Transverse colon (tissue), 4 donors: ENCODE measurements around the gene ENTHD1. TPM values are rescaled to one million over a fixed set of nuclear protein-coding genes. Genes with fewer than 3 reads are reported as not detected.
A peak's percentile ranks its signal among the peaks of the same experiment; 100 is the strongest.

Source experiments
- DNase-seq: peaks from one replicate; pipeline ENCODE4 v3.0.0-alpha.2; 2019
- H3K27ac ChIP-seq, 4 donors: fragments of 200-600 bp; sonication (generic); 2 replicates each; pipeline ENCODE4 v1.5.1; 2016 to 2018; ENCODE audit warnings: inconsistent platforms in 4 of 4
- H3K27me3 ChIP-seq: fragments of 200-600 bp; sonication (generic); 2 replicates; pipeline ENCODE4 v1.5.1; 2017; ENCODE audit warnings: inconsistent platforms
- H3K36me3 ChIP-seq, 4 donors: fragments of 200-600 bp; sonication (generic); 2 replicates each; pipeline ENCODE4 v1.5.1; 2017 to 2019; ENCODE audit warnings: inconsistent platforms in 4 of 4
- H3K4me1 ChIP-seq, 4 donors: fragments of 200-600 bp; sonication (generic); 2 replicates each; pipeline ENCODE4 v1.5.1; 2017 to 2020; ENCODE audit warnings: inconsistent platforms in 4 of 4
- H3K4me3 ChIP-seq, 4 donors: fragments of 200-600 bp; sonication (generic); 1 replicate in 1 of 4; 2 replicates in 3 of 4; pipeline versions ENCODE4 v1.5.1 to v1.6.1; 2017 to 2019; ENCODE audit warnings: inconsistent platforms in 4 of 4
- H3K9me3 ChIP-seq, 2 donors: fragments of 200-600 bp; sonication (generic); 2 replicates each; pipeline ENCODE4 v1.5.1; 2017 to 2019; ENCODE audit warnings: inconsistent platforms in 2 of 2
- EP300 ChIP-seq: sonication (generic); formaldehyde crosslinking; IDR thresholded peaks from one replicate; pipeline ENCODE4 v1.6.1; 2017; ENCODE audit warnings: antibody characterized with exemption, low read depth
- POLR2A ChIP-seq: fragments of 450-650 bp; IDR thresholded peaks from one replicate; pipeline ENCODE4 v1.6.1; 2016; ENCODE audit warnings: antibody characterized with exemption, mild to moderate bottlenecking, moderate library complexity
- POLR2AphosphoS5 ChIP-seq, 3 donors: sonication (generic); formaldehyde crosslinking; IDR thresholded peaks; one replicate each; pipeline ENCODE4 v1.6.1; 2016; ENCODE audit warnings: antibody characterized with exemption in 3 of 3
- WGBS, 2 donors: methylation state at CpG; one replicate each; pipeline ENCODE4 v1.1.5; 2018; ENCODE audit warnings: low coverage in 1 of 2; 5-methylcytosine and 5-hydroxymethylcytosine counted together
- in situ Hi-C, 4 donors: fragments of 200-750 bp; cut with MboI; loops; one replicate each; pipeline versions ENCODE4 v1.15.0 to v1.15.1; 2017; ENCODE audit warnings: low sequenced_read_pairs in 3 of 4, low pct_ligation_motif_present in 1 of 4, low pct_unique_long_range_greater_than_20kb in 1 of 4
- intact Hi-C: fragments of 100-400 bp; cut with DNase I; formaldehyde crosslinking; loops from one replicate; pipeline ENCODE4 v1.15.1; 2023; ENCODE audit warnings: low total_unique reads
- total RNA-seq, 4 donors: library from RNA; depleted of rRNA; stranded (reverse); fragments of >200 nt; gene quantifications; one replicate each; pipeline ENCODE4 v1.1.0, GENCODE V29; 2016
- TF ChIP-seq, protein P1 (sequence below), 5 experiments: fragments of 200-600 bp in 3 of 5; fragments of 450-650 bp in 2 of 5; sonication (generic) in 3 of 5; IDR thresholded peaks; 1 replicate in 2 of 5; 2 replicates in 3 of 5; pipeline ENCODE4 v1.5.1; 2016 to 2017; ENCODE audit warnings: antibody characterized with exemption in 5 of 5, inconsistent platforms in 3 of 5, mild to moderate bottlenecking in 2 of 5, moderate library complexity in 1 of 5

ENTHD1 gene
- total RNA-seq, 4 donors from 2014 or later: not detected

DNA sequence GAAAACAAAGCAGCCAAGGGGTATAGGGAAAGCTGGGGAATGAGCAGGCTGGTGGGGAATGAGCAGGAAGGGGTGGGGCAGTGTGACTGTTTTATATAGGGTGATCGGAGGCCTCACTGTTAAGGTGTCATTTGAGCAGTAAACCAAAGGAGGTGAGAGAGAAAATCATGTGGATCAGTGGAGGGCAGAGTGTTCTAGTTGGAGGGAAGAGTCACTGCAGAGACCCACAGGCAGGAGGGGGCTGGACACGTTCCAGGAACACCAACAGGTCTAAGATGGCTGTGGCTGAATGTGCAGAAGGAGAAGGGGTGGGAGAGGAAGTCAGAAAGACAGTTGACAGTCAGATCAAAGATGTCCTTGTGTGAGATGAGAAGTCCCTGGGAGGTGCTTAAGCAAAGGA is 103.8 kb downstream of the ENTHD1 start:
- H3K36me3 ChIP-seq: no peaks in the 10 kb centered on the region
- WGBS, 2 donors: 8 to 23% methylated on average over 2 of the region's 2 CpGs
- peaks cover 0 to 10% (median 3%) of the 10 kb centered on the region in 4 donors for H3K4me1 ChIP-seq
- DNase-seq: peak; percentile 66
- peak overlapping the region; percentile 54 to 67 (median 58) for H3K27ac ChIP-seq
- intact Hi-C loops: loop anchor here (10.0 kb wide), 1 partner anchor 525 kb away; no protein-coding TSS in a partner anchor
- TF ChIP-seq POLR2AphosphoS5 (IDR thresholded peaks at IDR 0.05) (peak in 1 of 3 donors; percentile 9), POLR2A (no peak), EP300 (no peak)
- TF ChIP-seq, protein P1, sequence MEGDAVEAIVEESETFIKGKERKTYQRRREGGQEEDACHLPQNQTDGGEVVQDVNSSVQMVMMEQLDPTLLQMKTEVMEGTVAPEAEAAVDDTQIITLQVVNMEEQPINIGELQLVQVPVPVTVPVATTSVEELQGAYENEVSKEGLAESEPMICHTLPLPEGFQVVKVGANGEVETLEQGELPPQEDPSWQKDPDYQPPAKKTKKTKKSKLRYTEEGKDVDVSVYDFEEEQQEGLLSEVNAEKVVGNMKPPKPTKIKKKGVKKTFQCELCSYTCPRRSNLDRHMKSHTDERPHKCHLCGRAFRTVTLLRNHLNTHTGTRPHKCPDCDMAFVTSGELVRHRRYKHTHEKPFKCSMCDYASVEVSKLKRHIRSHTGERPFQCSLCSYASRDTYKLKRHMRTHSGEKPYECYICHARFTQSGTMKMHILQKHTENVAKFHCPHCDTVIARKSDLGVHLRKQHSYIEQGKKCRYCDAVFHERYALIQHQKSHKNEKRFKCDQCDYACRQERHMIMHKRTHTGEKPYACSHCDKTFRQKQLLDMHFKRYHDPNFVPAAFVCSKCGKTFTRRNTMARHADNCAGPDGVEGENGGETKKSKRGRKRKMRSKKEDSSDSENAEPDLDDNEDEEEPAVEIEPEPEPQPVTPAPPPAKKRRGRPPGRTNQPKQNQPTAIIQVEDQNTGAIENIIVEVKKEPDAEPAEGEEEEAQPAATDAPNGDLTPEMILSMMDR (IDR thresholded peaks at IDR 0.05): peak in 1 of 5 experiments; percentile 20
- in situ Hi-C loops: no loop called here
- no peaks in the 10 kb centered on the region for H3K9me3 ChIP-seq
- no peak overlapping the region for H3K4me3 ChIP-seq
- H3K27me3 ChIP-seq: no peaks in the 10 kb centered on the region

GRCh38 chr22:39785232-39785631 is 108.3 kb downstream of the ENTHD1 start:
- intact Hi-C loops: loop anchor here (10.0 kb wide), 1 partner anchor 520 kb away; no protein-coding TSS in a partner anchor
- H3K27me3 ChIP-seq: no peaks in the 10 kb centered on the region
- TF ChIP-seq EP300: no peak
- no peak for TF ChIP-seq POLR2A
- TF ChIP-seq, protein P1 (IDR thresholded peaks at IDR 0.05): no peak
- TF ChIP-seq POLR2AphosphoS5 (IDR thresholded peaks at IDR 0.05): no peak
- no peak overlapping the region for H3K4me3 ChIP-seq
- in situ Hi-C loops: no loop called here
- H3K9me3 ChIP-seq: no peaks in the 10 kb centered on the region
- H3K36me3 ChIP-seq: no peaks in the 10 kb centered on the region
- no peak for DNase-seq
- no peak overlapping the region for H3K27ac ChIP-seq
- H3K4me1 ChIP-seq: peaks cover 0 to 9% (median 2%) of the 10 kb centered on the region in 4 donors
- 46 to 83% methylated on average over 2 to 5 of the region's 5 CpGs for WGBS, 2 donors

DNA sequence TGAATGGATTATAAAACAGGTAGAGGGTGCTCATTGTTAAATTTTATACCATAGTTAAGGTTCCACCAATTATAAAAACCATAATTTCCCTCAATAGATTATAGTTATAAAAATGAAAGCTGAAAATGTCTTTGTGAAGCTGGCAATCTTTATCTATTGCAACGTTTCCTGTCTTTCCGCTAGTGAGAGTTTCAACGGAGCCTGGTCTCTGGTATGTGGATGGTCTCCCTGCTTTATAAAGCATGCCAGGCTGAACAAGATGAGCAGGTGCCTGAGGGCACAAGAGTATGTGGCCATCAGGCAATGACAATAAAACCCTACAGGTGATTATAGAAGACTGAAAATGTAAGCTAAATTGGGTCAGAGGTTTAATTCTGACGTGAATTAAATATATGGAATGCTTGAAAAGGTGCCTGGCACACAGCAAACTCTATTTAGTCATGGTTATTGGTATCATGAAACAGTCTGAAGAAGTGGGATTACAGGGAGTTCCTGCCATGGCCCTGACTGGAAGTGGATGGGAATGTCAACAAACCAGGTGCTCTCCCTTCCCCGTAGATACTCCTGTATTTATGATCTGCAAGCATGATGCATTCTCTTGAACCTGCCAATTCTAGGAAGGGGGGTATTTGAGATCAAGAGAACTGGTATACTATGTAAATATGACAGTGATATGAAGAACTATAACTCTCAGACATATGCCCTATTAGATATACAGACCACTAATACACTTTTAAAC is 115.7 kb downstream of the ENTHD1 start:
- intact Hi-C loops: no loop called here

DNA sequence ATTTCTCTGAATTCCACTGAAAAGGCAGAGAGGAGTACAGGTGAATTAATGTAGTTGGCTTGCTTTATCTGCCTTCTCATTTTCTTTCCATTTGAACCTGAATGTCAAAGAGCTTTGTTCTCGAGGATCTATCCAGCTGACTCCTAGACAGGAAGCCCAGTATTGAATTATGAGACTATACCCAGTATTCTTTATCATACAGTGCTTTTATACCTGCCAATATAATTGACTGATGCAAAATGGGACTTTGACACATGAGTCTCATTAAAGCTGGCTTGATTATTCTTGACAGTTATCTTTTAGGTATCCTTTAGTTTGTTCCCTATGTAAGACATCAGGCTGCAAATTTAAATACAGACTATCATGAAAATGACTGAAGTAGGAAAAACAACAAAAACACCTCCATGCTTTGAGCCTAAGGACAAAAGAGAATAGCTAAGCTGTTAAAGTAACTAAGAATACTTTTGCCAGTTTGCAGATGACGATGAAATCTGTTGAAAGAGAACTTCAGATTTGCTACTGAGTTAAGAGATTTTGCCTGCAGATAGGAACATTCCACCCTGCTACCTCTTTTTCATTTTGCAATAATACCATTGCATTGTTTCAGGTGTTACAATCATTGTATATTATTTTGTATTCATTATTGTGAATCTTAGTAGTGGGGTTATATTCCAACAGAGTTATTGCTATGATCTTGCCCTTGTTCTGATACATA is 117.1 kb downstream of the ENTHD1 start:
- no peak for DNase-seq
- no peak for TF ChIP-seq EP300
- Histone ChIP-seq H3K9me3 (no peaks in the 10 kb centered on the region), H3K4me3 (no peak overlapping the region), H3K27me3 (peaks cover 4% of the 10 kb centered on the region), H3K4me1 (peaks cover 0 to 29% (median 12%) of the 10 kb centered on the region in 4 donors), H3K27ac (peak overlapping the region in 3 of 4 donors; percentile 31 to 63 (median 59)), H3K36me3 (no peaks in the 10 kb centered on the region)
- in situ Hi-C loops: no loop called here
- intact Hi-C loops: no loop called here
- WGBS, 2 donors: 48 to 53% methylated on average over 2 of the region's 2 CpGs

More for the DNA sequence above, 115.7 kb downstream of the ENTHD1 start:
- TF ChIP-seq POLR2A (no peak), EP300 (no peak), POLR2AphosphoS5 (IDR thresholded peaks at IDR 0.05) (no peak)
- TF ChIP-seq, protein P1 (IDR thresholded peaks at IDR 0.05): no peak
- DNase-seq: no peak
- no peak overlapping the region for H3K27ac ChIP-seq
- H3K4me1 ChIP-seq: peaks cover 0 to 29% (median 12%) of the 10 kb centered on the region in 4 donors
- H3K9me3 ChIP-seq: no peaks in the 10 kb centered on the region
- H3K27me3 ChIP-seq: peaks cover 4% of the 10 kb centered on the region
- in situ Hi-C loops: no loop called here
- no peak overlapping the region for H3K4me3 ChIP-seq
- H3K36me3 ChIP-seq: no peaks in the 10 kb centered on the region
- 40 to 42% methylated on average over 5 of the region's 5 CpGs for WGBS, 2 donors
